Activated naive CD4-positive, alpha-beta T cell treated with anti-CD3 and anti-CD28 coated beads, Interleukin-2, amount 50 U/mL, for 16 hours (primary cell): ENCODE data around the gene MEGF11.
A peak's percentile ranks its signal among the peaks of the same experiment; 100 is the strongest.

Source experiments
- DNase-seq: peaks from one replicate; pipeline ENCODE4 v3.0.0-alpha.2; 2020

MEGF11 gene

GRCh38 chr15:66136948-66137347, 116.6 kb downstream of the MEGF11 start:
- DNase-seq: no peak

- DNase-seq: no peak
These were observed 117.9 kb downstream of the MEGF11 start for GRCh38 chr15:66135664-66136063.

DNA sequence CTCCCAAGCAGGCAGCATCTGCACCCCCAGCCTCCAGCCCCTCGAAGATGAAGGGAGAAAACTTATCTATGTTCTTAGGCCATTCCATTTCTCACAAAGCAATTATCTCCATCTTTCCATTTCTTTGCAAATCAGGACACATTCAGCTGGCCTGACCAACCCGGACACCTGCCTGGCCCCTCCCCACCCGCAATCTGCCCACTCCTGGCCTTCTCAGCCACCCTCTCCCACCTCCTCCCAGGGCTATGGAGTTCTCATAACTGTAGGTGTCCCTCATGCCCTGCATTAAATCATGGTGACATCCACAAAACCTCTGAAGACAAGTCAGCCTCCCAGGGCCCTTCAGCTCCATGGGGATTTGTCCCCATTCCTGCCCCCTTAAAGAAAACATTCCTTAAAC, 119.3 kb downstream of the MEGF11 start:
- no peak for DNase-seq

DNA sequence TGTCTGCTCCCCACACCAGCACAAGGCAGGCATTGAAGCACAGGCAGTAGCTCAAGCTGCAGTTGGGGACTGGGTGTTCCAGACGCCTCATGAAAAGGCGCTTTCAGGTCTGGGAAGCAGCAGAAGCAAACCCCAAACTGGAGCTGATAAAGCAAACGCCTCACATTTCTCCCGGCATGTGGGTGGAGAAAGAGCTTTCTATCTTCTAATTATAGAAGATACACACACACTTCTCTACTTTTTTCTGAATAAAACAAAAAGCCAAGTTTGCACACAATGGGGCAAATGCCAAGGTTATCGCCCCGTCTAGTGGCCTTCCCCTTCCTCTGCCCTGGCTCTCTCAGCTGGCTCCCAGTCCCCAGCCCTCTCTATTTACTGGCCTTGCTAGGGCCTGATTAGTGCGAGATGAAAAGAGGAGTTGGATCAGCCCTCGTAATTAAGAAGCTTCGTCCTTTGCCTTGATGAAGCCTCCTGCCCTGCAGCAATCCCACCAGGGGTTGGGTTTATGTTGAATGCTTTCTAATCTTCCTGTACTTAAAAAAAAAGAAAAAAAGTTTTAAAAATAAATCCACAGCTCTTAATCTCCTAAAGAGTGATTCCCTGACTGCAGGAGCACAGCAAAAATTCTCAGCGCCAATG, 120.2 kb downstream of the MEGF11 start:
- DNase-seq: no peak

- DNase-seq: no peak
These were observed 121.2 kb downstream of the MEGF11 start for GRCh38 chr15:66132251-66132816.

DNA sequence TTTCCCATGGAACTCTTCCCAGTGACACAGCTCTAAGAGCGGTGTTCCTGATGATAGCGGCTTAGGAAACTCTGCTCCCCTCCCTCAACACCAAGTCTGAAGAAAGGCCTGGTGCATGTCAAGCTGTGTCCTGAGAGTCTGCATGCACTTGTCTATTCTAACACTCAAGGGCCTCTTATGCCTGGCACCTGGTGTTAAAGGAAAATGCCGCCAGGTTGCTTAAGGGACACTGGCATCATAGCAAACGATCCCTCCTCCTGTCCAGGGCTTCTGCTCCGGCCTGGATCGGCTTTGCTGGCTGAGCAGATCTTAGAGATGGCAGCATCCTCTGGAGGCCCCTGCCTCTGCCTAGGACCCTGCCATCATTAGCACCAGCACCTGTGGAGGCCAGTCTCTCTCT, 121.7 kb downstream of the MEGF11 start:
- no peak for DNase-seq

DNA sequence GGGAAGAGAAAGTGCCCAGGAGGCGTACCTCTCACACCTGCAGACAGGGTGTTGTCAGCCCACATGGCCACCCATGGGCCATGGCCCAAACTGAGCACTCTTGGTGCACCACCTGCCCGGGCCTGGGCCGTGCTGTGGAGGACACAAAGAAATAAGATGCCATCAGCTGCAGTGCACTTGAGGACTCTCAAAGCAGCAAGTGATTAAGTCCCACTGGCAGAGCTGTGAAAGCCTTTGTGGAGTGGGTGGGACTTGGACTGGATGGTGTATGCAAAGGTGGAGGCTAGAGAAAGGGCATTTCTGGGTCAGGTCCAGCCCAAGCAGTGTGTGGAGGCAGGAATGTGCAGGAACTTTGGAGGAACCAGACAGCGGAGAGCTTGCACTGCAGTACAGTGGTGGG, 122.3 kb downstream of the MEGF11 start:
- DNase-seq: no peak

DNA sequence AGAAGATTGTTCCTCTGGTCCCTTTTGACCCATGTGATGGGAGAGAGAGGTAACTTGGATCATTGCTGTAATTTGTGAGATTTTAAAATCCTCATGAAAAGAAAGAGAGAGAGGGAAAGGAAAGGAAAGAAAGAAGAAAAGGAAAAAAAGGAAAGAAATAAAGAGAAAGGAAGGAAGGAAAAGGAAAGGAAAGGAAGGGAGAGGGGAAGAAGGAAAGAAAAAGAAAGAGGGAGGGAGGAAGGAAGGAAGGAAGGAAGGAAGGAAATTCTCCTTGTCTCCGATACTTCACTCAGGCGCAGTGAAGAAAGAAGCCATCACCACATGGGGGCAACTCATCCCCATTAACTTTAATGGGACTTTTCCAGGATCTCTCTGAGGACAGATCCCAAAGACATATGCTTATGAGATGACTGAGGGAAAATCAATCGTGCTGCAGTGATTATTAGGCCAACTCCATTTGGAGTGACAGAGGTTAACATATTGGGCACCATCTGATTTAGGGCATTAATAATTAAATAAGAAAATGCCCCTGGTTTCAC, 123.0 kb downstream of the MEGF11 start:
- no peak for DNase-seq

GRCh38 chr15:66129586-66129985, 124.0 kb downstream of the MEGF11 start:
- no peak for DNase-seq

DNA sequence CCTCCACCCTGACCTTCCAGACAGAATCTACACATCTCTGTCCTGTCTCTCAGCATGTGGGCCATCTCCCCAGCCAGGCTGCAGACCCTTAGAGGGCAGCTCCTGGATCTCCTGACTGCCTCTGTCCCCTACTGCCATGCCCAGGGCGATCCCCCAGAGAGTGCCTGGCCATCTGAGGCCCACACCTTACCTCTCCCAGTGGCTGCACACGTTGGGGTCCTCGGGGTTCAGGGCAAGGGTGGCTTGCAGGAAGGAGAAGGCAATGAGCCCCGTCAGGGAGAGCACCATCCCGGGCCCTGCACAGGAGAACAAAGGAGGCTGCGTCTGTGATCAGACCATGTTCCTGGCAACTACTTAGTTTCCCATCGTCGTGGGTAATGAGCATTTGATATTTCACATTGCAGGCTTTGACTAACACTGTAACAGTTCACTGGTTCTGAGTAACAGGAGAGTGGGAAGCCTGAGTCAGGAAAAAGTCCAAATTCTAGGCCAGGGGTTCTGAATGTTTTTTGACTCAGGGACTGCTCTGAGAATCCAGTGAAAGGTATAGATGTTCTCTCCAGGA, 125.4 kb downstream of the MEGF11 start:
- no peak for DNase-seq

- DNase-seq: no peak
These were observed 127.1 kb downstream of the MEGF11 start for GRCh38 chr15:66126456-66126855.

- no peak for DNase-seq
These were observed 127.5 kb downstream of the MEGF11 start for GRCh38 chr15:66126031-66126441.

DNA sequence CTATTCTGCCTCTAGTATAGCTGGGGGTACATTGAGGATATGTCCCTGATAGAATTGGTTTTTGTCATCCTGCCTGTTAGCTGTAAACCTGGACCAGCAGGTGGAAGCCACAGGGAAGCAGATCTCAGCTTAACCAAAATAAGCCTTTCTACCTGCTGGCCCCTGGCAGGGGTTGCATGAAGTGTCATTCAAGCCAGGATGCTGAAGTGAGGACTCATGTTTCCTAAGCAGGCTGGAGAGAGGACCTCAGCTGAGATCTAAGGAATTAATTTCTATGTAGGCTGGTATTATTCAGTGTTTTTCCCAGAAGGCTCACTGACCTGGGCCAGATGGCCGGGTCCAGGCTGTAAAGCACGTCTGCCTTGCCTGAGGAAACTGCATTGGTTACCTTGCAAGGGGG, 128.9 kb downstream of the MEGF11 start:
- no peak for DNase-seq

- no peak for DNase-seq
These were observed 129.8 kb downstream of the MEGF11 start for GRCh38 chr15:66123799-66124198.

GRCh38 chr15:66120422-66120821, 133.1 kb downstream of the MEGF11 start:
- no peak for DNase-seq

GRCh38 chr15:66117841-66118240, 135.7 kb downstream of the MEGF11 start:
- DNase-seq: no peak

DNA sequence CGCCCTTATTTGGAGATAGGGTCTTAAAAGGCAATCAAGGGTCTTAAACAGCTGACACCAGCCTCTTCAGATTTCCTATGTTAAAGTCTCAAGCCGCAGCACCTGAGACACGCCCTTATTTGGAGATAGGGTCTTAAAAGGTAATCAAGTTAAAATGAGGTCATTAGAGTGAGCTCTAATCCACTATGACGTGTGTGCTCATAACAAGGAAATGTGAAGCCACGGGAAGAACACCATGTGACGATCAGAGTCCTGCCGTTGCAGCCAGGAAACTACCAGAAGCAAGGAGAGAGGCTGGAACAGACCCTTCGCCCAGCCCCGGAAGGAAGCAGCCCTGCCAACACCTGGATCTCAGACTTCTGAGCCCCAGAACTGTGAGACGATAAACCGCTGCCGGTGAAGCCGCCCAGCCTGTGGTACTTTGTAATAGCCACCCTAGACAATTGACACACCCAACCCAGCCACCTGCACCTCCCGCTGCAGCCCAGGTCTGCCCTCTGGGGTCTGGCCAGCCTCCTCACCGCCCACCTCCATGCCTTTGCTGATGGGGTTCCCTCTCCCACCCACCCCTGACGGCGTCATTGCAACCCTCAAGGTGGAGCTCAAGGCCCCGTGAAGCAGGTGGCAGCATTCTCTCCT, 137.9 kb downstream of the MEGF11 start:
- DNase-seq: peak; percentile 20

DNA sequence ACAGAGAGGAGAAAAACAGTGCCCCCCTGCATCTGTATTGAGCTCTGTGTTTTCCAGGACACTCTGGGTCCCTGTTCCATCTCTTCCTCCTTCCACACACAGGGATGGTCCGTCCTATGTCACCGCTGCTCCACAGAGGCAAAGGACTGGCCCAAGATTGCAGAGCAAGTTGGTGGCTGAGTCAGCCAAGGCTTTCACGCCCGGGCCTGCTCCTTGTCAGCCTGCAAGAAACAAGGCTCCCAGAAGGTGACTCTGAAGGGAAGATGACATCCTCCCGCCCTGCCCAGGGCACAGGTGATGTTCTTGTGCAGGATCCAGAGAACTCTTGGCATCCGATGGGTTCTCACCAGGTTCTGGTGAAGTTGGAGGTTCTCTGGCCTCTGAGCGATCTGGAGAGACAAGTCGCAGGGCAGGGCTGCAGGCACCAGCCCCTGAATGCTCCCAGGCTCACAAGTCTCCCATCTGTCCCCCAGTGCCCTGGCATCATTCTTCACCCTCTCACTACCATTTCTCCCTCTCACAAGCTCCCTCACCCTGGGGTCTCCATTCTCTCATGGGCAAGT, 138.6 kb downstream of the MEGF11 start:
- DNase-seq: no peak

- no peak for DNase-seq
These were observed 141.2 kb downstream of the MEGF11 start for GRCh38 chr15:66112388-66112787.

GRCh38 chr15:66111363-66111762, 142.2 kb downstream of the MEGF11 start:
- DNase-seq: no peak

- DNase-seq: no peak
These were observed 142.7 kb downstream of the MEGF11 start for GRCh38 chr15:66110864-66111263.

GRCh38 chr15:66109826-66110225, 143.7 kb downstream of the MEGF11 start:
- no peak for DNase-seq

GRCh38 chr15:66108483-66109265, 144.9 kb downstream of the MEGF11 start:
- DNase-seq: no peak
